Measurements from ENCODE around the gene SERP1.
A peak's percentile ranks its signal among the peaks of the same experiment; 100 is the strongest.

Gene SERP1

DNA sequence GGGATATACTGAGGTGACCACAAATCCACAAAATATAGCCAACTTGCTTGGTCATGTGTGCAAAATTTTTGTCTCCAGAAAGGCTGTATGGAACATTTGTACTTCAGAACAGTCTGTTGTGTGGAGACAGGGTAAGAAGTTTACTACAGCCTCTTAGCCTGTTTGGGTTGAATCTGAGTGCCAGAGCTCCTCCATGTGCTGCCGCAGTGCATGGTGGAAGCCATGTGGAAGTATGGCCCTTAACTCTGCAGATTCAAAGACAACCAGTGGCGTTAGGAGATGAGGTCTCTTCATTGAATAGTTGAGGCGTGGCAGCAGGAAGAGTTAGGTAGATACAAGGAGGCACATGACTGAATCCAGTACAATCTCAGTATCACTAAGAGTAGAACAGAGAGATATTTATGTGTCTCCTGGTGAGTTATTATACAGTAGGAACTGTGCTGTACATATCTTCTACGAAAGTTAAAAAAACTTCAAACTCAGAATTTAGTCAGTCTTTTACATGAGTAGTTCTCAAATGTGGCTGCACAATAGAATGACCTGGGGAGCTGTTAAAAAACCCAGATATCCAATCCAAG lies 9.7 kb upstream of the SERP1 start:
- TF ChIP-seq, protein P1, sequence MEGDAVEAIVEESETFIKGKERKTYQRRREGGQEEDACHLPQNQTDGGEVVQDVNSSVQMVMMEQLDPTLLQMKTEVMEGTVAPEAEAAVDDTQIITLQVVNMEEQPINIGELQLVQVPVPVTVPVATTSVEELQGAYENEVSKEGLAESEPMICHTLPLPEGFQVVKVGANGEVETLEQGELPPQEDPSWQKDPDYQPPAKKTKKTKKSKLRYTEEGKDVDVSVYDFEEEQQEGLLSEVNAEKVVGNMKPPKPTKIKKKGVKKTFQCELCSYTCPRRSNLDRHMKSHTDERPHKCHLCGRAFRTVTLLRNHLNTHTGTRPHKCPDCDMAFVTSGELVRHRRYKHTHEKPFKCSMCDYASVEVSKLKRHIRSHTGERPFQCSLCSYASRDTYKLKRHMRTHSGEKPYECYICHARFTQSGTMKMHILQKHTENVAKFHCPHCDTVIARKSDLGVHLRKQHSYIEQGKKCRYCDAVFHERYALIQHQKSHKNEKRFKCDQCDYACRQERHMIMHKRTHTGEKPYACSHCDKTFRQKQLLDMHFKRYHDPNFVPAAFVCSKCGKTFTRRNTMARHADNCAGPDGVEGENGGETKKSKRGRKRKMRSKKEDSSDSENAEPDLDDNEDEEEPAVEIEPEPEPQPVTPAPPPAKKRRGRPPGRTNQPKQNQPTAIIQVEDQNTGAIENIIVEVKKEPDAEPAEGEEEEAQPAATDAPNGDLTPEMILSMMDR (IDR thresholded peaks at IDR 0.05; ENCODE audit: control extremely low read depth, extremely low read depth, low read depth, missing control alignments): no peak
- DNase-seq (ENCODE audit: extremely low spot score): no peak
- ChIA-PET CTCF (no interaction called here), POLR2A (no interaction called here)

DNA sequence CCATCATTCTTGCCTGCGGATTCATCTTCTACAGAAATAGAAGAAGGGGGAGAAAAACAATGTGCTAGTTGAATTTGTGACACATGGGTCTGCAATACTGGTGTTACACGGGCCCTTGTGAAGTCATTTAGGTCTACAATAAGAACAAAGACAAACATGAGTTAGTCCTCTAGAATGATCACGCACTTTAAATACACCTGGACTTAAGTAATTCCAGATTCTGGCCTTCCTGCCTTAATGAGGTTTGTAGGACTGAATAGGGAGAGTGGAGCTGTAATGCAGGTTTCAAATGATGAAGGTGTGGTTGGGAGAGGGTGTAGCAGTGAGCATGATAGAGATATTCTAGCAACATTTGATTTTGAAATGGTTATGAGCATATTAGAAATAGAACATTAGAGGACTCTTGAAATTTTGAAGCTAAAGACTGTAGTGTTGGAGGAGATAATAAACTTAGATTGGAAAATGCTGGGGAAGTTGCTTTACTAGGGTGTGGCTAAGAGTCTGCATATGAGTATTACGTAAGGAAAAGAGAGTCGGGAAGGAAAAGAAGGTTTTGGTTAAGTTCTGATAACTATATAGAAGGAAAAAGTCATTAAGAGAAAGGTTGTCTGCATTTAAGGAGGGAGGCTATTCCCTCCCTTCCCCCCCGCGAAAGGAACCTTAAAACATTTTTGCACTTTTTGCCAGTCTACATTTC lies 897 bp upstream of the SERP1 start:
- ChIA-PET CTCF (interaction anchor here (1.0 to 1.6 kb wide), 4 partner anchors 10 to 212 kb away, joined by 3 read pairs; no protein-coding TSS in a partner anchor), POLR2A (interaction anchor here (1.6 kb wide), 1 partner anchor 216 kb away, joined by 8 read pairs; the partner anchor contains the start of gene SIAH2)
- TF ChIP-seq, protein P1 (IDR thresholded peaks at IDR 0.05; ENCODE audit: control extremely low read depth, extremely low read depth, low read depth, missing control alignments): no peak

DNA sequence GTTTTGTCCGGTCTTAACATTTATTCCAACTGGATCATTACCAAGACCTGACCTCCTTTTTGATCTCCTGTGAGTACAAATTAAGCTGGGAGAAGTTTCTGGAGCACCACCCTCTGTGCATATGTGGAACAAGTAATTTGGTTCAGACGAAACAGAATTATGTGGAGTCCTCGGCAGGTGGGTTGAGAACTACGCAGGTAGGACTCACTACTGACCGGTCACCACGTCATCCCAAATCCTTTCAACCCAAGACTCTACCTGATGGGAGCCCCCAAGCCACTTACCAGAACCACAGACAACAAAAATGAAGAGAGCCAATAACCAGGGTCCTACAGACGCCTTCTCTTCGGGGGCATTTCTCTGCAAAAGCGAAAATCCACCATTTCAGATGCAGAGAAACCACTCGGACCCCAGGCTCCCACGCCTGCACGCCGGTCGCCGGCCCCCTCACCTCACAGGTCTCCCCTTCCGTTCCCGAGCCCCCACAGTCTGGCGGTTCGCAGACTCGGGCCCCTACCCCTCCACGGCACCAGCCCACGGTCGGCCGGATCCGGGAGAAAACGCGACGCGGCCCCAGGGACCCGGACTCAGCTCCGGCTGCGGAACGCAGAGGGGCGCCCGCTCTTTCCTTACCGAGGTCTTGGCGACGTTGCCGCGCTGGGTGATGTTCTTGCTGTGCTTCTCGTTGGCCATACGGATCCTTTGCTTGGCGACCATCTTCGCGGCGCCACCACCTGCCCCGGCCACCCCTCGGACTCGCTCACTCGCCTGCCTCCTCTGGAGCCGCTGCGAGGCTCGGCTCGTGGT lies 674 bp downstream of the SERP1 start:
- POLR2A ChIA-PET: interaction anchor here (1.6 kb wide), 1 partner anchor 218 kb away, joined by 8 read pairs; the partner anchor contains the start of gene SIAH2
- peak; percentile 43 for DNase-seq (ENCODE audit: extremely low spot score)
- TF ChIP-seq, protein P1 (IDR thresholded peaks at IDR 0.05; ENCODE audit: control extremely low read depth, extremely low read depth, low read depth, missing control alignments): no peak
- CTCF ChIA-PET: interaction anchor here (0.8 to 1.1 kb wide), 3 partner anchors 9 to 214 kb away, joined by 3 read pairs; no protein-coding TSS in a partner anchor

More for the DNA sequence above, 897 bp upstream of the SERP1 start:
- DNase-seq (ENCODE audit: extremely low spot score): no peak

DNA sequence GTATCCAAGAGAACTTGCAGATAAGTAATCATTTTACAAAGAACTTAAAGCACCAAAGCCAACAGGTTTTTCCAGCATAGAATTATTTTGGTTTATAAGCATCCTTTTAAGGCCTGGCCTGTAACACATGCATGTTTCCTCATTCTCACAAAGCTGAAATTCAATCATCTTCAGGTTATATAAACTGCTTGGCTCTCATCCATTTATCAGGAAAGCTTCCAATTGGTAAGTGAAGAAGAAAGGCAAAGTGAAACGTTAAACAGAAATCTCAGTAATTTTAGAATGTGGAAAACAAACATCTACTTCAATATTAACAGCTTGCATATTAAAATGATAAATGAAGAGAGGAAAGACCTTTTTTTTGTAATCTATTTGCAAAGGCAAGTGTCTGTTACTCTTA lies 1.6 kb downstream of the SERP1 start:
- ChIA-PET POLR2A (no interaction called here), CTCF (interaction anchor here (0.8 to 1.1 kb wide), 5 partner anchors 10 to 219 kb away, joined by 3 to 4 read pairs (median 3); no protein-coding TSS in a partner anchor)
- DNase-seq (ENCODE audit: extremely low spot score): no peak
- TF ChIP-seq, protein P1 (IDR thresholded peaks at IDR 0.05; ENCODE audit: control extremely low read depth, extremely low read depth, low read depth, missing control alignments): no peak

DNA sequence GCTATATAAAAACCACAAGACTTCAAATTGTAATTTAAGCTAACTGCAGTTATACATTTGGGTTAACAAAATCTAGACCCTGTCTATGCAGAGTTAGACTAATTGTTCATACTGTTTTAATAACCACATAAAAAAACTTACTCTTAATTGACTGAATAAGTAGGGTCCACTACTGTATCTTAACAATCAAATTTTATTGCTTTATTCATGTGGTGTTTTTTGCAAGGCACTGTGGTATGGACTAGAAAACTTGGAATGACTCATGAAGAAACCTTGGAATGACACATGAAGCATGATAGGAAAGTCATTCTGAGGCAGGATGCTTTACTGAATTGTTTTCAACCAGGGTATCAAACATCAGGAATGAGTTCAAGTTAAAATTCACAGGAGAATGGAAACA lies 2.3 kb downstream of the SERP1 start:
- DNase-seq (ENCODE audit: extremely low spot score): no peak
- CTCF ChIA-PET: no interaction called here
- POLR2A ChIA-PET: no interaction called here
- TF ChIP-seq, protein P1 (IDR thresholded peaks at IDR 0.05; ENCODE audit: control extremely low read depth, extremely low read depth, low read depth, missing control alignments): no peak

DNA sequence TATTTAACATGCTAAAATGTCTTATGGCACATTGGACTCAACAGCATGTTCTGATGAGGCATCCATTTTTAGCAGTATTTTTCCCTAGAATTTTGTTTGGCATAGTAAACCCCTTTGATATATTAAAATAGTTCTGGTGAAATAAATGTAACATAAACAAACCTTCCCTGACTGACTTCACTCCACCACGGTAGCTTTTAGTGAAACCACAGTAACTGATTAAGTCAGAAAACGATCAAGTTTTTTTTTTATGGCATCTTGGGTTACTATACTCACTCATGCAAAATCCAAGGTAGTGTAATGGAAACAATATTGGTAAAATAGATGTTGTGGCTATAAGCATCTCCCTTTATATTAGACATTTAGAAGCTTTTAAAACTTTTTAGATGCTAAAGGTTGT lies 2.8 kb downstream of the SERP1 start:
- DNase-seq (ENCODE audit: extremely low spot score): no peak
- POLR2A ChIA-PET: no interaction called here
- TF ChIP-seq, protein P1 (IDR thresholded peaks at IDR 0.05; ENCODE audit: control extremely low read depth, extremely low read depth, low read depth, missing control alignments): no peak
- CTCF ChIA-PET: interaction anchor here (0.6 to 1.5 kb wide), 2 partner anchors 10 to 1064 kb away, joined by 3 read pairs; no protein-coding TSS in a partner anchor
